Neural cell (in vitro differentiated cells): Measurements from ENCODE around the gene SNX17.

ENCODE experiments used
- EP300 ChIP-seq: fragments of 450-650 bp; conservative IDR thresholded peaks from 2 replicates; pipeline ENCODE4 v1.6.1; 2014; ENCODE audit warnings: antibody characterized with exemption, mild to moderate bottlenecking, moderate library complexity; ENCODE audit not compliant: poor library complexity, severe bottlenecking
- EZH2 ChIP-seq: fragments of 200-600, 300-800 bp; shearing (Covaris generic), sonication (generic); IDR thresholded peaks from 2 replicates; pipeline ENCODE4 v1.6.1; 2014; ENCODE audit warnings: antibody characterized with exemption, low read length, borderline replicate concordance, mild to moderate bottlenecking; ENCODE audit not compliant: insufficient read depth, poor library complexity, severe bottlenecking
- MXI1 ChIP-seq: fragments of 450-650 bp; conservative IDR thresholded peaks from 2 replicates; pipeline ENCODE4 v1.6.1; 2014; ENCODE audit warnings: antibody characterized with exemption, mild to moderate bottlenecking; ENCODE audit not compliant: poor library complexity, severe bottlenecking
- POLR2AphosphoS5 ChIP-seq: IDR thresholded peaks from 2 replicates; pipeline ENCODE4 v1.6.1; 2012
- RAD21 ChIP-seq: fragments of 450-650 bp; conservative IDR thresholded peaks from 2 replicates; pipeline ENCODE4 v1.6.1; 2014; ENCODE audit warnings: antibody characterized with exemption, mild to moderate bottlenecking, moderate library complexity
- SMC3 ChIP-seq: fragments of 450-650 bp; conservative IDR thresholded peaks from 2 replicates; pipeline ENCODE4 v1.6.1; 2014; ENCODE audit warnings: antibody characterized with exemption, mild to moderate bottlenecking, moderate library complexity; ENCODE audit not compliant: poor library complexity
- TAF1 ChIP-seq: IDR thresholded peaks from 2 replicates; pipeline ENCODE4 v1.6.1; 2012; ENCODE audit warnings: low read depth
- TF ChIP-seq, protein P1 (sequence below): fragments of 450-650 bp; IDR thresholded peaks from 2 replicates; pipeline ENCODE4 v1.5.1; 2014; ENCODE audit warnings: antibody characterized with exemption, mild to moderate bottlenecking, moderate library complexity; ENCODE audit not compliant: poor library complexity, severe bottlenecking
- TF ChIP-seq, protein P2 (sequence below): IDR thresholded peaks from 2 replicates; pipeline ENCODE4 v1.6.1; 2012; ENCODE audit warnings: borderline replicate concordance

DNA sequence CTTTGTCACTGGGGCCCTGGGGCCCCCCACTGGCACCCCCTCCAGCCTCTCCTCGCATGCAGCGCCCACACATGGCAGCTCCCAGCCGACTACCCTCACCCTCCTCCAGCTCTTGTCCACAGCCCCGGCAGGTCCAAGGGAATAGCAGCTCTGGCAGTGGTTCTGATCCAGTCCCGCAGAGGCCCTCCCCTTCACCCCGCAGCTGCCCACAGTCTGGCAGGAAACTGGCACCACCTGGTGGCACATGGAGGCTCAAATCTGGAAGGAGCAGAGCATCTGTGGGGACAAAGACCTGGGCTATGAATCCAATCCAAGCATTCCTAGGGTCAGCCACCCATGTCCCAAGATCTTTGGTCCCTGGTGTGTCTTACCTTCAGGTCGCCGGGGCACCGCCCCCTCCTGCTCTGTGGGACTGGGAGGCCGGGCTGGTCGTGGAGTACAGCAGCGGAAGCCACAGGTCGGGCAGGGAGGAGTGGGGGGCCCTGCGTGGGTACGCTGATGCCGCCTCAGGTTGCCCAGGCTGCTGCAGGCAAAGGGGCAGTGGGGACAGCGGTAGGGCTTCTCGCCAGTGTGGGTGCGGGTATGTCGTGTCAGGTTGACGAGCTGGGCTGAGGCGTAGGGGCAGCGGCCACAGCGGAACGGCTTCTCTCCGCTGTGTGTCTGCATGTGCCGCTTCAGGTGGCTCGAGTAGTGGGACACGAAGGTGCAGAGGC lies 7.8 kb downstream of the SNX17 start:
- TF ChIP-seq EP300: no peak
- TF ChIP-seq, protein P1, sequence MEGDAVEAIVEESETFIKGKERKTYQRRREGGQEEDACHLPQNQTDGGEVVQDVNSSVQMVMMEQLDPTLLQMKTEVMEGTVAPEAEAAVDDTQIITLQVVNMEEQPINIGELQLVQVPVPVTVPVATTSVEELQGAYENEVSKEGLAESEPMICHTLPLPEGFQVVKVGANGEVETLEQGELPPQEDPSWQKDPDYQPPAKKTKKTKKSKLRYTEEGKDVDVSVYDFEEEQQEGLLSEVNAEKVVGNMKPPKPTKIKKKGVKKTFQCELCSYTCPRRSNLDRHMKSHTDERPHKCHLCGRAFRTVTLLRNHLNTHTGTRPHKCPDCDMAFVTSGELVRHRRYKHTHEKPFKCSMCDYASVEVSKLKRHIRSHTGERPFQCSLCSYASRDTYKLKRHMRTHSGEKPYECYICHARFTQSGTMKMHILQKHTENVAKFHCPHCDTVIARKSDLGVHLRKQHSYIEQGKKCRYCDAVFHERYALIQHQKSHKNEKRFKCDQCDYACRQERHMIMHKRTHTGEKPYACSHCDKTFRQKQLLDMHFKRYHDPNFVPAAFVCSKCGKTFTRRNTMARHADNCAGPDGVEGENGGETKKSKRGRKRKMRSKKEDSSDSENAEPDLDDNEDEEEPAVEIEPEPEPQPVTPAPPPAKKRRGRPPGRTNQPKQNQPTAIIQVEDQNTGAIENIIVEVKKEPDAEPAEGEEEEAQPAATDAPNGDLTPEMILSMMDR: no peak
- no peak for TF ChIP-seq EZH2
- TF ChIP-seq POLR2AphosphoS5: no peak
- TF ChIP-seq RAD21: no peak
- TF ChIP-seq, protein P2, sequence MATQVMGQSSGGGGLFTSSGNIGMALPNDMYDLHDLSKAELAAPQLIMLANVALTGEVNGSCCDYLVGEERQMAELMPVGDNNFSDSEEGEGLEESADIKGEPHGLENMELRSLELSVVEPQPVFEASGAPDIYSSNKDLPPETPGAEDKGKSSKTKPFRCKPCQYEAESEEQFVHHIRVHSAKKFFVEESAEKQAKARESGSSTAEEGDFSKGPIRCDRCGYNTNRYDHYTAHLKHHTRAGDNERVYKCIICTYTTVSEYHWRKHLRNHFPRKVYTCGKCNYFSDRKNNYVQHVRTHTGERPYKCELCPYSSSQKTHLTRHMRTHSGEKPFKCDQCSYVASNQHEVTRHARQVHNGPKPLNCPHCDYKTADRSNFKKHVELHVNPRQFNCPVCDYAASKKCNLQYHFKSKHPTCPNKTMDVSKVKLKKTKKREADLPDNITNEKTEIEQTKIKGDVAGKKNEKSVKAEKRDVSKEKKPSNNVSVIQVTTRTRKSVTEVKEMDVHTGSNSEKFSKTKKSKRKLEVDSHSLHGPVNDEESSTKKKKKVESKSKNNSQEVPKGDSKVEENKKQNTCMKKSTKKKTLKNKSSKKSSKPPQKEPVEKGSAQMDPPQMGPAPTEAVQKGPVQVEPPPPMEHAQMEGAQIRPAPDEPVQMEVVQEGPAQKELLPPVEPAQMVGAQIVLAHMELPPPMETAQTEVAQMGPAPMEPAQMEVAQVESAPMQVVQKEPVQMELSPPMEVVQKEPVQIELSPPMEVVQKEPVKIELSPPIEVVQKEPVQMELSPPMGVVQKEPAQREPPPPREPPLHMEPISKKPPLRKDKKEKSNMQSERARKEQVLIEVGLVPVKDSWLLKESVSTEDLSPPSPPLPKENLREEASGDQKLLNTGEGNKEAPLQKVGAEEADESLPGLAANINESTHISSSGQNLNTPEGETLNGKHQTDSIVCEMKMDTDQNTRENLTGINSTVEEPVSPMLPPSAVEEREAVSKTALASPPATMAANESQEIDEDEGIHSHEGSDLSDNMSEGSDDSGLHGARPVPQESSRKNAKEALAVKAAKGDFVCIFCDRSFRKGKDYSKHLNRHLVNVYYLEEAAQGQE: no peak
- TF ChIP-seq SMC3: no peak
- no peak for TF ChIP-seq MXI1
- TF ChIP-seq TAF1: no peak
